Epithelial cell of proximal tubule (primary cell): ENCODE data around the gene DUSP10. TPM values are rescaled to one million over a fixed set of nuclear protein-coding genes. Genes with fewer than 3 reads are reported as not detected.

Experiments used
- DNase-seq: peaks from one replicate; pipeline ENCODE4 v3.0.0-alpha.2; 2011; ENCODE audit warnings: low read depth
- H3K4me3 ChIP-seq: 2 replicates; pipeline ENCODE4 v1.5.1; 2011; ENCODE audit warnings: low read depth, mild to moderate bottlenecking, low read length
- total RNA-seq: library from RNA; depleted of rRNA; stranded (reverse); fragments of >200 nt; gene quantifications from 2 replicates; pipeline ENCODE4 v1.2.3, GENCODE V29; 2015
- TF ChIP-seq, protein P1 (sequence below): conservative IDR thresholded peaks from 2 replicates; pipeline ENCODE4 v1.5.1; 2012; ENCODE audit warnings: low read depth, mild to moderate bottlenecking, low read length

The DUSP10 gene
- total RNA-seq, 1 donor from 2014 or later = 14.6 TPM

DNA sequence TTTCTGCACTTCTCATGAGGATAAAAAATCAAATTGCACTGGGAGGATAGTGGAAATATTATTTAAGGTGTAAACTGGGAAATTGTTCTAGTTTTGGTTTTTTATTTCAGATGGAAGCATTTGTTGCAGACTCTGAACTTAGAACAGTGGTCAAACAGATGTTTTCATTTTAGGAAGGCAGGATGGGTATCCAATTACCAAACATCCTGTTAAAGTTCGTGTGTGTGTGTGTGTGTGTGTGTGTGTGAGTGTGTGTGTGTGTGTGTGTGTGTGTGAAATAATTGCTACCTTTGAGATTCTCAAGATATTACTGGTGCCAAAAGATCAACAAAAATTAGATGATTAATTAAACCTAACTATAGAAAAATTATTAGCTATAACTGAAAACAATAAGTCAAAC lies 24.3 kb upstream of the DUSP10 start:
- no peak for DNase-seq
- TF ChIP-seq, protein P1, sequence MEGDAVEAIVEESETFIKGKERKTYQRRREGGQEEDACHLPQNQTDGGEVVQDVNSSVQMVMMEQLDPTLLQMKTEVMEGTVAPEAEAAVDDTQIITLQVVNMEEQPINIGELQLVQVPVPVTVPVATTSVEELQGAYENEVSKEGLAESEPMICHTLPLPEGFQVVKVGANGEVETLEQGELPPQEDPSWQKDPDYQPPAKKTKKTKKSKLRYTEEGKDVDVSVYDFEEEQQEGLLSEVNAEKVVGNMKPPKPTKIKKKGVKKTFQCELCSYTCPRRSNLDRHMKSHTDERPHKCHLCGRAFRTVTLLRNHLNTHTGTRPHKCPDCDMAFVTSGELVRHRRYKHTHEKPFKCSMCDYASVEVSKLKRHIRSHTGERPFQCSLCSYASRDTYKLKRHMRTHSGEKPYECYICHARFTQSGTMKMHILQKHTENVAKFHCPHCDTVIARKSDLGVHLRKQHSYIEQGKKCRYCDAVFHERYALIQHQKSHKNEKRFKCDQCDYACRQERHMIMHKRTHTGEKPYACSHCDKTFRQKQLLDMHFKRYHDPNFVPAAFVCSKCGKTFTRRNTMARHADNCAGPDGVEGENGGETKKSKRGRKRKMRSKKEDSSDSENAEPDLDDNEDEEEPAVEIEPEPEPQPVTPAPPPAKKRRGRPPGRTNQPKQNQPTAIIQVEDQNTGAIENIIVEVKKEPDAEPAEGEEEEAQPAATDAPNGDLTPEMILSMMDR = no peak
- no peak overlapping the region for H3K4me3 ChIP-seq

DNA sequence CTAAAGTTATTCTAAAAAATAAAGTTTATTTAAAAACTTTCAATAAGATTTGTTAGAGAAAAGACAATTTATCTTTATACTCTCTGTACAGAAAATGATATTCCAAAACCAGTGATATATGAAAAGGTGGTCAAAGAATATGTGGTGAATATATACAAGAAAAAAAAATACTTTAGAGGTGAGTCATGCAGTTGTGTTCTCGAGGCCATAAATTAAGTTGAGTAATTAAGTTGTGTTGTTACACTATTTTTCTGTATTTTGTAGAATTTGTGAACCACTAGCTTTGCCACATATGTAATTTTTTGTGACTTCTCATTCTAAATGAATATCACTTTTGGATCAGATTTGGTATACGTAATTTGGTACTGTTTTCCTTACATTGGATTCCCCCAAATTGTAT lies 23.6 kb upstream of the DUSP10 start:
- H3K4me3 ChIP-seq = no peak overlapping the region
- TF ChIP-seq, protein P1 = no peak
- DNase-seq = no peak

DNA sequence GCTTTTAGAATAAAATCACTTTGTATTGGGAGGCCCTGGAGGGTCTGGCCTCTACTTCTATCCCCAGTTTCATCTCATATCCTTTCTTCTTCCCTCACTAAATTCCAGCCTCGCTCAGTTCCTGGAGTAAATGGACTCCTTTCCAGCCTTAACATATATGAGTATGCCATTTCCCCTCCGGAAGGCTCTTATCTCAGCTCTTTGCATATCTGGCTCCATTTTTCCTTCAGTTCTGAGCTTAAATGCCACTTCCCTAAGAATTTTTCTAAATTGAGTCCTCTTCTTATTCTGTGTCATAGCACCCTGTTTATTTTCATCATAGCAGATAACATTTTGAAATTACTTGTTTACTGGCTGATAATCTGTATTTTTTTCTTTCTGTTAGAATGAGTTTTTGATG lies 20.2 kb upstream of the DUSP10 start:
- no peak for DNase-seq
- TF ChIP-seq, protein P1 = no peak
- no peak overlapping the region for H3K4me3 ChIP-seq

DNA sequence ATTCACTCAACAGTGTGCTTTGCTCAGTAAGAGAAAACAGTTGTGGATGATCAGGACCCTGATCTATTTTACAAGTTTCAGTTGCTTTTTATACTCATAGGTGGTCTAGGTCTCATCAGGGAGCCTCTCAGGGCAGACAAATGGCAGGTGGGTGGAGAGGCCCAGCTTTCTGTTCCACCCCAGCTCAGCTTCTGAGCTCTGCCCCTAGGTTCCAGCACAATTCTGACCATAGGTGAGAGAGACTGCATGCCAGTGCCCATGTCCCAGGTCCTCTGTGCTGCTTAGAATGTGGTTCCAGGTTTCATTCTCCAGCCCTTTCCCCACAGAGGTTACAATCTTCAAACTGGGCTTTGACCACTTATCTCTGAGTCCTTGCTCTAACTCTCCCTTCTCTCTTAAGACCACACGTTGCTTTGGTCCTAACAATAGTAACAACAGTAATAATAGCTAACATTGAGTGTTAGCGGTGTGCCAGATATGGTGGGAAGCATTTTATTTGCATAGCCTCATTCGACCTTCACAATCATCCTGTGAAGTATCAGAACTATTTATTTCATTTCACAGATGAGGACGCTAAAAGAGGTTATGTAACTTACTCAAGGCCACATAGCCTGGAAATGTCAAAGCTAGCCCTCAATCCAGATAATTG lies 19.6 kb upstream of the DUSP10 start:
- no peak overlapping the region for H3K4me3 ChIP-seq
- TF ChIP-seq, protein P1 = no peak
- DNase-seq = no peak

DNA sequence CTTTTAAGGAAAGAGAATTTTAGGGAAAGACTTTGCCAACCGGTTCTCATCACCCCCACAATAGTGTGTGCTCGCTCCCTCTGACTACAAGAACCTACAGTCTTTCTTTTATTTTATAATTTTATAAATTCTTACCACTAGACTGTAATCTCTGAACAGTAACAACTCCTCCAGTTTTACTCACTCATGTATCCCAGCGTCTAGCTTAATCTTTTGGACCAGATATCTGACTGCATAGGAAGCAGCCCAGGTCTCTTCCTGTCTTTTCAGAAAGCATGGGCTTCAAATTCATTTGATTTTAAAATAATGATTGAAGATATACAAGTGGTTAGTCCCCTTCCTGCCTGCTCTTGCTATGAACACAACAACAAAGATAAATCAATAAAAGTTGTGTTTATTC lies 19.0 kb upstream of the DUSP10 start:
- TF ChIP-seq, protein P1 = no peak
- DNase-seq = no peak
- no peak overlapping the region for H3K4me3 ChIP-seq

DNA sequence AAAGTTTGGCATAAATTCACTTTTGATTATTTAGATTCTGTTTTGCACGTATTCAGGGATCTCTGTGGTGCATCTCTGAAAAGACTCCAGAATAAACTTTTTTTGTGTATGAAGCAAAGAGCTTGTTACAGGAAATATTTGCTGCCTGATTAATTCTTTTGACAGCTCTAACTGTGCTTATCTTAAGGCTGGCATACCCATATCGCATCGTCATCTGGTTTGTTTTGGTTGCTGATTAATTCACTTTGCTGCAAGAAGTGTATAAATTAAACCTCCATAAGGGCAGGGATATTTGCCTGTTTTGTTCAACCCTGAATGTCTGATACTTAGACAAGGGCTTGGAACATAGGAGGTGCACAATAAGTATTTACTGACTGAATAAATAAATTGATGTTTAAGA lies 17.5 kb upstream of the DUSP10 start:
- no peak for DNase-seq
- no peak overlapping the region for H3K4me3 ChIP-seq
- TF ChIP-seq, protein P1 = no peak

DNA sequence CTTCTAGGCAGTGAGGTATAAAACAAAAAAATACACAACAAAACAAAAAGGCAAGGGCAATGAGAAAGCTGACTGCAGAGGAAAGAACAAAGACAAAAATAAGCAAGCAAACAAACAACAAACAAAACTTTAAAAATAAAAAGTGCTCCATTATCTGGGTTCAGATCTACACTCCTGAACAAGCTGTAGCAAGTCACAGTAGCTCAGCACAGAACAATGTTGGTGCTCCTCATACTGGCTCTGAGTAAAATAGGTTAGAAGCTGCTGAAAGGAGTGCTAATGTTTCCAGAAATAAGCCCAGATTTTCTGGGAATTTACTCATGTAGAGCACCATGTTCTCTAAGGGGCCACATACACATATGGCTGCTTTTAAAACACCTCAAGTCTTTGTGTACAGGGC lies 16.6 kb upstream of the DUSP10 start:
- no peak for DNase-seq
- TF ChIP-seq, protein P1 = no peak
- H3K4me3 ChIP-seq = no peak overlapping the region
